IPS DF 6.9 (cell line): ENCODE results near the gene XPR1.

Experiments
- DNase-seq: peaks from one replicate; pipeline ENCODE4 v3.0.0-alpha.2; 2013; ENCODE audit warnings: low read depth, low spot score
- H3K27ac ChIP-seq: one replicate; pipeline ENCODE4 v1.5.1; 2013; ENCODE audit warnings: low read length, control low read depth
- H3K27me3 ChIP-seq: 2 replicates; pipeline ENCODE4 v1.6.1; 2013; ENCODE audit warnings: mild to moderate bottlenecking, low read length; ENCODE audit not compliant: control insufficient read depth, insufficient read depth
- H3K36me3 ChIP-seq: 2 replicates; pipeline ENCODE4 v1.6.1; 2013; ENCODE audit warnings: low read length; ENCODE audit not compliant: control insufficient read depth, insufficient read depth
- H3K4me1 ChIP-seq: 2 replicates; pipeline ENCODE4 v1.6.1; 2013; ENCODE audit warnings: low read length; ENCODE audit not compliant: control insufficient read depth, insufficient read depth
- H3K4me3 ChIP-seq: 2 replicates; pipeline ENCODE4 v1.5.1; 2013; ENCODE audit warnings: mild to moderate bottlenecking, low read length
- H3K9me3 ChIP-seq: 2 replicates; pipeline ENCODE4 v1.6.1; 2013; ENCODE audit warnings: low read length, inconsistent platforms; ENCODE audit not compliant: control insufficient read depth, insufficient read depth
- WGBS: extraction: QIAGEN DNeasy Blood & Tissue Kit; methylation state at CpG from one replicate; pipeline ENCODE4 v1.1.7; 2013; ENCODE audit warnings: mixed read lengths, missing lambda C conversion rate; ENCODE audit not compliant: insufficient read length, insufficient coverage; 5-methylcytosine and 5-hydroxymethylcytosine counted together

Gene XPR1

DNA sequence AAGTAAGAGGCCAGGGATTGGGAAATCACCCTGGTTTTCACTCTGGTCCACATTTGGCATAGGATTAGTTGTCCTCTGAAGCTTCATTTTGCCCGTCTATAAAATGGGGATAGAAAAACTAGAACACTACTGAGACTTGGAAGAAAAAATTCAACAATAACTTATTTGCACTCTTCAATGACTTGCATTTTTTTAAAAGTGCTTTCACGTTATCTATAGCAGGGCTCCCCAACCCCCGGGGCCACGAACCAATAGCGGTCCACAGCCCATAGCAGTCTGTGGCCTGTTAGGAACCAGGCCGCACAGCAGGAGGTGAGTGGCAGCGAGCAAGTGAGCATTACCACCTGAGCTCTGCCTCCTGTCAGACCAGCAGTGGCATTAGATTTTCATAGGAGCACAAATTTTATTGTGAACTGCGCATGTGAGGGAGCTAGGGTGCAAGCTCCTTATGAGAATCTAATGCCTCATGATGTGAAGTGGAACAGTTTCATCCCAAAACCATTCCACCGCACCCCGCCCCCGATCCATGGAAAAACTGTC lies 283.7 kb downstream of the XPR1 start:
- no peaks in the 10 kb centered on the region; the same call in 1 of the 2 replicates for H3K4me1 ChIP-seq

DNA sequence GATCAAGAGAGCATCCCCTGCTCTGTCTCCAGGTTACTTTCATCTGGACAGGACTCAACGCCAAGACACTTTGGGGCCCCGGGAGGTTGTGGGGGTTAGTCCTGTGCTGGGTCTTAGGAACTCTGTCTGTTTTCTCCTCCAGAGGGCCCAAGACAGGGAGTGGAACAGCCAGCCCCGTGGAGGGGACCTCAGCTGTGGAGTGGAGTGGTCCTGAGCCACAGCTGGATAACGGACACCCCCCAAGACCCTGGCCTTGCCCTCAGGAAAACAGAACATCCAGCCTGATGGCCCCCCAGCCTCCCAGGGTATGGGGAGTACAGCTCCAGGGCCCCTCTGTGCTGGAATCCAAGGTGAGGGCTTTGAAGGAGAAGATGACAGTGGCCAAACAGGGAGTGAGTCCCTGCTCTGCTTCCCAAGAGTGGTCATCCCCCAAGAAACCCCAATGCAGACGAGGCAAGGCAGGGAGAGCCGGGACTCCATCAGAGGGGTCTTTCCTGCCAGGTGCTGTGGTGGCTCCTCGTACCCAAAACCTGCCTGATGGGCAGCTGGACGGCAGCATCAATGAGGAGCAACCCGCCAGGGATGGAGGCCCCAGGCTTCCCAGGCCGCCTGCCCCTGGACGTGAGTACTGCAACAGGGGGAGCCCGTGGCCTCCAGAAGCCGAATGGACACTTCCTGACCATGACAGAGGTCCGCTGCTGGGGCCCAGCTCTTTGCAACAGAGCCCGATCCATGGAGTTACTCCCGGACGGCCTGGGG lies 284.4 kb downstream of the XPR1 start:
- DNase-seq: no peak
- Histone ChIP-seq H3K4me1 (no peaks in the 10 kb centered on the region; the same call in 1 of the 2 replicates), H3K4me3 (no peak overlapping the region), H3K27ac (no peak overlapping the region), H3K9me3 (no peaks in the 10 kb centered on the region), H3K36me3 (no peaks in the 10 kb centered on the region), H3K27me3 (no peaks in the 10 kb centered on the region)
- no CpG with 5 or more reads among the region's 17 CpGs for WGBS

More for the DNA sequence above, 283.7 kb downstream of the XPR1 start:
- H3K9me3 ChIP-seq: no peaks in the 10 kb centered on the region
- no peak for DNase-seq
- H3K36me3 ChIP-seq: no peaks in the 10 kb centered on the region
- H3K27me3 ChIP-seq: no peaks in the 10 kb centered on the region
- no peak overlapping the region for H3K4me3 ChIP-seq
- no peak overlapping the region for H3K27ac ChIP-seq
- WGBS: no CpG with 5 or more reads among the region's 11 CpGs

DNA sequence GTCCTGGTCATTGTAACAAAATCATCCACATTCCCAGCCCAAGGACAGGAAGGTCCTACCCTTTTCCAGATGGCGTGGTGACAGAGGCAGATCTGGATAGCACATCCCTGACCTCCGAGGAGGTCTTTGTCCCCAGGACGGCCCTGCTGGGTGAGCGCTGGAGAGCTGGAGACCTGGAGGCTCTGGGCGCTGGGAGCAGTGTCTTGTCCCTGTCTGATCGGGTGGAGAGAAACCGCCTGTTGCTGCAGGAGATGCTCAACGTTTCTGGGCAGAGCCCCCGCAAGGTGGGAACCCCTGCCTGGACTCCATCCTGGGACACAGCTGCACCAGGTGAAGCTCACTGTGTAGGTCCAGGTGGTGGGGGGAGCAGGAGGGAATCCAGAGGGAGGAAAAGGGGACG lies 284.9 kb downstream of the XPR1 start:
- H3K36me3 ChIP-seq: no peaks in the 10 kb centered on the region
- no peak overlapping the region for H3K27ac ChIP-seq
- no peaks in the 10 kb centered on the region for H3K27me3 ChIP-seq
- H3K4me3 ChIP-seq: no peak overlapping the region
- no peaks in the 10 kb centered on the region for H3K9me3 ChIP-seq
- no peaks in the 10 kb centered on the region; the same call in 1 of the 2 replicates for H3K4me1 ChIP-seq
- no CpG with 5 or more reads among the region's 10 CpGs for WGBS
- DNase-seq: no peak

DNA sequence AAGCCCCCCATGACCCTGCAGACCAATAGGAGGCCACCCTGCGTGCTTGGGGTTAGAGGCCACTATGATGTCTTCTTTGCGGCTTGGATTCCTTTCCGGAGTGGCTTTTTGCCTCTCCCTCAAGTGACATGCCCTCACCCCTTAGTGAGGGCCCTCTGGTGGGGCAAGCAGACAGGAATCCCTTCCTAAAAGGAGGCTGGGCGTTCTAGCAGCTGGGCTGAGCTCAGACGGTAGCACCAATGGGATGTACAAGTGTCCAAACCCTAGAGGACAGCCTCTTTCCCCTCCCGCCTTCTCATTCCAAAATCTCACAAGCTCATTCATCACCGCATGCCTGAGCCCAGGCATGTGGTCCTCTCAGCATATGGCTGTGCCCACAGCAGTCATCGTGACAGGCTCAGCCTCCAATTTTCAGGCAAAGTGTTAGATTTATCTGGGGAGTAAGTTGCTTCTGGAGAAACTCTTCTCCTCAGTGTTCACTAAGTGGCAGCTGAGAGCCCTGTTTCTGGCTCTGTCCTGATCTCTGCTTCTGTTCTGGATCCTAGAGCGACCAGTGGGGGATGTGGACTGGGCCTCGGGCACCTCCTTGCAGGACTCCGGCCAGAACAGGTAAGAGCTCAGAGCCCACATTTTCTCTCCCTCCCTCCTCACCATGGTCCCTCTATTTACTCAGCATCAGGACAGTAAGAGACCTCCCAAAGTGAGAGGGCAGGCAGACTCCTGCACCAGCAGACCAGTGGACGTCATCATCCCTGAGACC lies 285.7 kb downstream of the XPR1 start:
- Histone ChIP-seq H3K9me3 (no peaks in the 10 kb centered on the region), H3K4me3 (no peak overlapping the region), H3K4me1 (no peaks in the 10 kb centered on the region; the same call in 1 of the 2 replicates), H3K36me3 (no peaks in the 10 kb centered on the region), H3K27ac (no peak overlapping the region), H3K27me3 (no peaks in the 10 kb centered on the region)
- DNase-seq: no peak
- WGBS: no CpG with 5 or more reads among the region's 12 CpGs

DNA sequence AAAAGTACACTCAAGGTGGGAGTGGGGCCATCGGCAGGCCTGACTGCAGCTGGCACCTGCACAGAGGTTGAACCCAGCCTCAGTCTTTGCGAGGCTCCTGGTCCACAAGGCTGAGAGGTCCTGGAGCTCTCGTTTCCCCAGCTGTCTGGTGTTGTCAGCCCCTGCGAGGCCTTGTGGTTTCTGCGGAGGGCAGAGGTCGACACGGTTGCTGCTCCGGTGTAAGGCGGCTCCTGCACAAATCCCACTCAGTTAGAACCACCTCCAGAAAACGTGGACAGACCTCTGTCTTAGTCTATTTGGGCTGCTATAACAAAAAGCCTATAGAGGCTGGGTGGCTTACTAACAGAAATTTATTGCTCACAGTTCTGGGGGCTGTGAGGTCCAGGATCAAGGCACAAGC lies 286.7 kb downstream of the XPR1 start:
- H3K4me1 ChIP-seq: peaks cover 5% of the 10 kb centered on the region

DNA sequence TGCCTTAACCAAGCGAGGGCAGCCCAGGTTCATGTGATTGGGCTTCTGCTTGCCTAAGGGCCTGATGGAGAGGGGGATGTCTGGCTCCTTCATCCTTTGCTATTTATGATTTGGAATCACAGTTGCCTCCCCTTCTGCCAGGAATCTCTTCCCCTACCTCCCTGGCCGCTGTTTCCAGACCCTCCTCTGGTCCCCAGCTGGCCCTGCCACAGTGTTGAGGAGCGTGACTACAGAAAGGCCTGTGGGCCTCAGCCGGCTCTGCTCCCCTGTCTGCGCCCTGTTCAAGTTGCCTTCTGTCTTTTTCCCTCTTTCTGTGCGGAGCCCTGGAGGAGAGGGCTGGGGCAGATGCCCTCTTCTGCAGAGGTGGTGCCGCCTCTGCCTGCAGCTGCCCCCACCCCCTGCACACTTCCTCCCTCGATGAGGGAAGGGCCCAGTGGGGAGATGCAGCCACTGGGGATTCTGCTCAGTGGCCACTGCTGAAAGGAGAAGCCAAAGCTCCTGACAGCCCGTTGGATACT lies 287.4 kb downstream of the XPR1 start:
- no peak overlapping the region for H3K4me3 ChIP-seq
- H3K36me3 ChIP-seq: no peaks in the 10 kb centered on the region
- H3K27me3 ChIP-seq: no peaks in the 10 kb centered on the region
- no CpG with 5 or more reads among the region's 9 CpGs for WGBS
- peaks cover 10% of the 10 kb centered on the region for H3K4me1 ChIP-seq
- H3K27ac ChIP-seq: no peak overlapping the region
- DNase-seq: no peak
- H3K9me3 ChIP-seq: no peaks in the 10 kb centered on the region

More for the DNA sequence above, 286.7 kb downstream of the XPR1 start:
- no peak for DNase-seq
- no CpG with 5 or more reads among the region's 10 CpGs for WGBS
- Histone ChIP-seq H3K27me3 (no peaks in the 10 kb centered on the region), H3K9me3 (no peaks in the 10 kb centered on the region), H3K27ac (no peak overlapping the region), H3K36me3 (no peaks in the 10 kb centered on the region), H3K4me3 (no peak overlapping the region)

DNA sequence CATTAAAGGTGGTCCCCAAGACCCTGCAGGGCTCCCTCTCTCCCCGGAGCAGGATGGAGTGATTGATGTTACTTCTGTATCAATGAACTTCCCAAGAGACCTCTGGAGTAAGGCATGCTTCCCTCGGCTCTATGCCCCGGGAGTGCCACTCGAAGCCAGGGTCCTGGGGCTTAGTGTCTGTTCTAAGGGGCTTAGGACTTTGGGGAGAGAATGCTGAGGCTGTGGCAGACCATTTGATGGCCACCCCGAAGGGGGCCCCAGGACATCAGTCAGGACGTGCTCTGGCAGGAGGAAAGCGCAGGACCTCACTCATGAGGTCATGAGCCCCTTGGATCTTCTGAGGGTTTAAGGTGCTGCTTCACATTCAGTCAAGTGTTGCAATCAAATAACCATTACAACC lies 288.4 kb downstream of the XPR1 start:
- Histone ChIP-seq H3K36me3 (no peaks in the 10 kb centered on the region), H3K27me3 (no peaks in the 10 kb centered on the region), H3K4me1 (peaks cover 13% of the 10 kb centered on the region), H3K4me3 (no peak overlapping the region), H3K27ac (no peak overlapping the region), H3K9me3 (no peaks in the 10 kb centered on the region)
- no peak for DNase-seq
- WGBS: no CpG with 5 or more reads among the region's 7 CpGs

DNA sequence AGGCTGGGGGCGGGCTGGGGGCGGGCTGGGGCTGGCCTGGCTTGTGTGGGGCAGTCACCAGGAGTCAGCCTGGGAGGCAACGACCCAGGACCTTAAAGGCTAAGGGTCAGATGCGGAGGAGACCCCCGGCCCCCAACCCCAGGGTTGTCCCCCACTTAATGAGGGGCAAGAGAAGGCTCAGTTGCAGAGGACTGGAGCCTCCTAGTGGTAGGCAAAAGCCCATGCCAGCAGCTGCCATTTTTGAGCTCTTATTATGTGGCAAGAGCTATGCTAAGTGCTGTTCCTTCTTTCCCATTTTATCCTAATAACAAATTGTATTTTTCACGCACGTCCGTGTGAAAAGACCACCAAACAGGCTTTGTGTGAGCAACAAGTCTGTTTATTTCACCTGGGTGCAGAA lies 288.9 kb downstream of the XPR1 start:
- no peak for DNase-seq
- Histone ChIP-seq H3K27ac (no peak overlapping the region), H3K36me3 (no peaks in the 10 kb centered on the region), H3K9me3 (no peaks in the 10 kb centered on the region), H3K4me1 (peaks cover 16% of the 10 kb centered on the region), H3K27me3 (no peaks in the 10 kb centered on the region), H3K4me3 (no peak overlapping the region)
- no CpG with 5 or more reads among the region's 8 CpGs for WGBS

DNA sequence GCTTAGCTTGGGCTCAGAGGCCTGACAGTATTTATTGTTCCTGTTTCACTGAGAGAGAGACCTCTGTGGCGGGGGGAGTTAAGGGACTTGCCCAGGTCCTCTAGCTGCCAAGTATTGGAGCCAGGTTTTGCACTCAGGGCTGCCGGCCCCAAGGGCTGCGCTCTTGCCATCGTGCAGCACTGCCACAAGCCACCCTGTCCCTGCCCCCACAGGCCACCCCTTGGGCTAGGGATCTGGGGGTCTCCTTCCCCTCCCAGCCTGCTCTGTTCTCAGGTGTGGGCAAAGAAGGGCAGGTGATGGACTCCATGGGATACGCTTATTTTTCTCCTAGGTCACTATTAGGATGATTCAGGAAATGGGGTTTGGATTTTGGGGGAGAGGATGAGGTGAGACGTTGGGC lies 289.6 kb downstream of the XPR1 start:
- WGBS: no CpG with 5 or more reads among the region's 6 CpGs
- Histone ChIP-seq H3K9me3 (no peaks in the 10 kb centered on the region), H3K4me3 (no peak overlapping the region), H3K27me3 (no peaks in the 10 kb centered on the region), H3K36me3 (no peaks in the 10 kb centered on the region), H3K27ac (no peak overlapping the region), H3K4me1 (peaks cover 21% of the 10 kb centered on the region)
- no peak for DNase-seq

DNA sequence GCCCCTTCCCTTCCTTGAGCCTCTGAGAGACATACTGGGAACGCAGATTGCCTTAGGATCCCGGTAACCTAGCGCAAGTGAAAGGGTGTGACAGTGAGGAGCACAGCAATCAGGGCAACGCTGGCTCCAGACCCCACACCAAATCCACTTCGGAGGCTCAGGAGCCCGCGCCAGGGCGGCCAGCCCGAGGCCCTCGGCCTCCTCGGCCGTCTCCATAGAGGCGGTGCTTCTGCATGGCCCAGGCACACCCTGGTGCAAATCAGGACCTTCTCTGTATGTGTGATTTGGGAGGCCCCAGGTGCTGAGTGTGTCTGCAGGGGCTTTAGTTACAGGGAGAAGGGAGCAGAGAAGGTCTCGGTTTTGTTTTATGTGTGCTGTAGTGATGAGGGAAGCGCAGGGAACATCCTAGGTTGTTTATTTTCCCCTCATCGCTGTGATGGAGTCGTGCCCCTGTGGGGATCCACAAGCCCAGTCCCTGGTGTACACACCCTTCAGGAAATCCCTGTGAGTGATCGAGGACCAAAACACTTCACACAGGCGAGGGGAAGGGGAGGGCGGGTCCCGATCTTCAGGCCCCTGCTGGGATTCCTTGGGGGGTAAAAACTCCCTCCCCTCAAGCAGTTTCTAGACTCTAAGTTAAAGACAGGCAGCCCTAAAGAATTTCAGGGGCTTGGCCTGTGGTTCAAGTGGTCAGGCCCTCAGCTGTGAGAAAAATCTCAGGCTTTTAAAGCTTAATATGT lies 290.2 kb downstream of the XPR1 start:
- Histone ChIP-seq H3K27ac (no peak overlapping the region), H3K4me3 (no peak overlapping the region), H3K4me1 (peaks cover 22% of the 10 kb centered on the region), H3K36me3 (no peaks in the 10 kb centered on the region), H3K9me3 (no peaks in the 10 kb centered on the region), H3K27me3 (no peaks in the 10 kb centered on the region)
- DNase-seq: no peak
- no CpG with 5 or more reads among the region's 21 CpGs for WGBS
